WERI-Rb-1 (cell line): ENCODE results near the gene CAPN2.
"Not testable (repeated sequence)": the region's sequence is repeated elsewhere in the genome, so short reads cannot be mapped to it uniquely, and the experiment has no call there.

ENCODE experiments used
- DNase-seq: peaks from one replicate; pipeline ENCODE4 v3.0.0-alpha.2; 2020
- H3K27ac ChIP-seq: fragments of 250-450 bp; sonication (Bioruptor Pico); 2 replicates; pipeline ENCODE4 v1.5.1; 2020; ENCODE audit warnings: mild to moderate bottlenecking, moderate library complexity
- H3K27me3 ChIP-seq: fragments of 250-450 bp; sonication (Bioruptor Pico); 2 replicates; pipeline ENCODE4 v1.5.1; 2021; ENCODE audit warnings: mild to moderate bottlenecking, low read depth, moderate library complexity; ENCODE audit not compliant: insufficient read depth, severe bottlenecking
- H3K36me3 ChIP-seq: fragments of 250-450 bp; sonication (Bioruptor Pico); 2 replicates; pipeline ENCODE4 v1.5.1; 2020; ENCODE audit warnings: mild to moderate bottlenecking, moderate library complexity
- H3K4me3 ChIP-seq: 2 replicates; pipeline ENCODE4 v1.5.1; 2011; ENCODE audit warnings: low read depth, mild to moderate bottlenecking, control low read depth, low read length
- H3K9me3 ChIP-seq: fragments of 250-450 bp; sonication (Bioruptor Pico); 2 replicates; pipeline ENCODE4 v1.5.1; 2021; ENCODE audit warnings: mild to moderate bottlenecking, moderate library complexity; ENCODE audit not compliant: severe bottlenecking
- CTCF ChIP-seq: IDR thresholded peaks from 2 replicates; pipeline ENCODE4 v1.5.1; 2011; ENCODE audit warnings: low read depth, mild to moderate bottlenecking, control low read depth, inconsistent platforms, low read length

CAPN2 gene

GRCh38 chr1:223793716-223794115 lies 81.4 kb downstream of the CAPN2 start:
- H3K4me3 ChIP-seq = no peak overlapping the region
- no peak for TF ChIP-seq CTCF
- no peak overlapping the region for H3K27ac ChIP-seq
- H3K9me3 ChIP-seq = no peaks in the 10 kb centered on the region
- DNase-seq = no peak
- H3K36me3 ChIP-seq = peaks cover 11% of the 10 kb centered on the region
- H3K27me3 ChIP-seq = no peaks in the 10 kb centered on the region

GRCh38 chr1:223794136-223794880 lies 82.0 kb downstream of the CAPN2 start:
- Histone ChIP-seq H3K9me3 (no peaks in the 10 kb centered on the region), H3K4me3 (no peak overlapping the region), H3K27me3 (no peaks in the 10 kb centered on the region), H3K36me3 (peaks cover 12% of the 10 kb centered on the region), H3K27ac (no peak overlapping the region)
- DNase-seq = no peak
- TF ChIP-seq CTCF = no peak

GRCh38 chr1:223796210-223796609 lies 83.9 kb downstream of the CAPN2 start:
- no peak overlapping the region for H3K27ac ChIP-seq
- no peak overlapping the region for H3K4me3 ChIP-seq
- peaks cover 12% of the 10 kb centered on the region for H3K36me3 ChIP-seq
- no peaks in the 10 kb centered on the region for H3K9me3 ChIP-seq
- DNase-seq = no peak
- TF ChIP-seq CTCF = no peak
- H3K27me3 ChIP-seq = no peaks in the 10 kb centered on the region

- H3K36me3 ChIP-seq = peaks cover 12% of the 10 kb centered on the region
- H3K27ac ChIP-seq = no peak overlapping the region
- TF ChIP-seq CTCF = no peak
- H3K4me3 ChIP-seq = no peak overlapping the region
- H3K9me3 ChIP-seq = no peaks in the 10 kb centered on the region
- H3K27me3 ChIP-seq = no peaks in the 10 kb centered on the region
- DNase-seq = no peak
Measured at GRCh38 chr1:223802032-223802431, 89.7 kb downstream of the CAPN2 start.

- DNase-seq = no peak
- no peaks in the 10 kb centered on the region for H3K9me3 ChIP-seq
- no peak for TF ChIP-seq CTCF
- H3K4me3 ChIP-seq = no peak overlapping the region
- H3K36me3 ChIP-seq = peaks cover 12% of the 10 kb centered on the region
- H3K27me3 ChIP-seq = no peaks in the 10 kb centered on the region
- no peak overlapping the region for H3K27ac ChIP-seq
Measured at GRCh38 chr1:223802602-223803001, 90.3 kb downstream of the CAPN2 start.

- no peak for DNase-seq
- Histone ChIP-seq H3K4me3 (no peak overlapping the region), H3K27me3 (no peaks in the 10 kb centered on the region), H3K36me3 (peaks cover 8% of the 10 kb centered on the region), H3K27ac (no peak overlapping the region), H3K9me3 (no peaks in the 10 kb centered on the region)
- TF ChIP-seq CTCF = no peak
Measured at GRCh38 chr1:223803211-223803610, 90.9 kb downstream of the CAPN2 start.

- not testable (repeated sequence) for DNase-seq, H3K27ac ChIP-seq, H3K27me3 ChIP-seq, H3K9me3 ChIP-seq, H3K36me3 ChIP-seq, H3K4me3 ChIP-seq
Measured at GRCh38 chr1:223809905-223810304, 97.6 kb downstream of the CAPN2 start.
